Peyer's patch (tissue), 4 donors: Measurements from ENCODE around the gene KCND2.

ENCODE experiments used
- CTCF ChIP-seq, 6 experiments: fragments of 450-650 bp in 4 of 6; fragments of 200-600 bp in 2 of 6; sonication (generic) in 1 of 6; IDR thresholded peaks; one replicate each; pipeline ENCODE4 v1.5.1; 2017 to 2019; ENCODE audit warnings: antibody characterized with exemption in 6 of 6, mild to moderate bottlenecking in 3 of 6, moderate library complexity in 1 of 6
- POLR2A ChIP-seq, 2 donors: fragments of 450-650 bp; IDR thresholded peaks; one replicate each; pipeline ENCODE4 v1.5.1; 2017; ENCODE audit warnings: antibody characterized with exemption in 2 of 2, mild to moderate bottlenecking in 2 of 2, moderate library complexity in 2 of 2

- TF ChIP-seq CTCF (IDR thresholded peaks at IDR 0.05), result no peak
- TF ChIP-seq POLR2A (IDR thresholded peaks at IDR 0.05), result no peak
These were observed 266.3 kb downstream of the KCND2 start for GRCh38 chr7:120539321-120539720.
